Measurements from ENCODE around the gene CASP1.
"Not testable (repeated sequence)": the region's sequence is repeated elsewhere in the genome, so short reads cannot be mapped to it uniquely, and the experiment has no call there.

CASP1 gene

GRCh38 chr11:105046898-105047579, 12.1 kb upstream of the CASP1 start:
- no peak for TF ChIP-seq GATA3 (IDR thresholded peaks at IDR 0.05; ENCODE audit: low read depth, low read length)
- TF ChIP-seq GATA2 (IDR thresholded peaks at IDR 0.05; ENCODE audit: low read depth, low read length), result no peak

GRCh38 chr11:105045676-105046296, 10.8 kb upstream of the CASP1 start:
- TF ChIP-seq GATA3 (IDR thresholded peaks at IDR 0.05; ENCODE audit: low read depth, low read length) (no peak), GATA2 (IDR thresholded peaks at IDR 0.05; ENCODE audit: low read depth, low read length) (no peak)

GRCh38 chr11:105044557-105045524, 9.9 kb upstream of the CASP1 start, which contains the start of gene CARD16:
Gene CARD16 (minus strand): TSS chr11:105045335. CDS start chr11:105045297, 38 bp downstream.
- TF ChIP-seq GATA2, GATA3 (IDR thresholded peaks at IDR 0.05; ENCODE audit: low read depth, low read length): not testable (repeated sequence)

GRCh38 chr11:105042178-105042577, 7.2 kb upstream of the CASP1 start:
- TF ChIP-seq GATA2 (IDR thresholded peaks at IDR 0.05; ENCODE audit: low read depth, low read length) (no peak), GATA3 (IDR thresholded peaks at IDR 0.05; ENCODE audit: low read depth, low read length) (no peak)

- no peak for TF ChIP-seq GATA2 (IDR thresholded peaks at IDR 0.05; ENCODE audit: low read depth, low read length)
- no peak for TF ChIP-seq GATA3 (IDR thresholded peaks at IDR 0.05; ENCODE audit: low read depth, low read length)
Measured at GRCh38 chr11:105040703-105041102, 5.8 kb upstream of the CASP1 start.

GRCh38 chr11:105033781-105034180, 1.2 kb downstream of the CASP1 start:
- TF ChIP-seq GATA3 (IDR thresholded peaks at IDR 0.05; ENCODE audit: low read depth, low read length), result no peak
- no peak for TF ChIP-seq GATA2 (IDR thresholded peaks at IDR 0.05; ENCODE audit: low read depth, low read length)

- no peak for TF ChIP-seq GATA3 (IDR thresholded peaks at IDR 0.05; ENCODE audit: low read depth, low read length)
- no peak for TF ChIP-seq GATA2 (IDR thresholded peaks at IDR 0.05; ENCODE audit: low read depth, low read length)
Measured at GRCh38 chr11:105033343-105033742, 1.6 kb downstream of the CASP1 start.

GRCh38 chr11:105032495-105032894, 2.4 kb downstream of the CASP1 start:
- TF ChIP-seq GATA3 (IDR thresholded peaks at IDR 0.05; ENCODE audit: low read depth, low read length), result no peak
- no peak for TF ChIP-seq GATA2 (IDR thresholded peaks at IDR 0.05; ENCODE audit: low read depth, low read length)

- no peak for TF ChIP-seq GATA3 (IDR thresholded peaks at IDR 0.05; ENCODE audit: low read depth, low read length)
- no peak for TF ChIP-seq GATA2 (IDR thresholded peaks at IDR 0.05; ENCODE audit: low read depth, low read length)
Measured at GRCh38 chr11:105027678-105028077, 7.3 kb downstream of the CASP1 start.

- TF ChIP-seq GATA2 (IDR thresholded peaks at IDR 0.05; ENCODE audit: low read depth, low read length) (no peak), GATA3 (IDR thresholded peaks at IDR 0.05; ENCODE audit: low read depth, low read length) (no peak)
Measured at GRCh38 chr11:105024394-105024793, 10.6 kb downstream of the CASP1 start.

GRCh38 chr11:105023003-105023402, 11.9 kb downstream of the CASP1 start, which contains the start of gene CASP5:
Gene CASP5 (minus strand): TSS chr11:105023168. CDS start chr11:105023136, 32 bp downstream.
- TF ChIP-seq GATA2 (IDR thresholded peaks at IDR 0.05; ENCODE audit: low read depth, low read length) (no peak), GATA3 (IDR thresholded peaks at IDR 0.05; ENCODE audit: low read depth, low read length) (no peak)

GRCh38 chr11:105022527-105022926, 12.4 kb downstream of the CASP1 start:
- TF ChIP-seq GATA3 (IDR thresholded peaks at IDR 0.05; ENCODE audit: low read depth, low read length) (no peak), GATA2 (IDR thresholded peaks at IDR 0.05; ENCODE audit: low read depth, low read length) (no peak)

GRCh38 chr11:105007463-105007862, 27.5 kb downstream of the CASP1 start:
- TF ChIP-seq GATA3 (IDR thresholded peaks at IDR 0.05; ENCODE audit: low read depth, low read length) (no peak), GATA2 (IDR thresholded peaks at IDR 0.05; ENCODE audit: low read depth, low read length) (no peak)

GRCh38 chr11:105005451-105005845, 29.5 kb downstream of the CASP1 start:
- TF ChIP-seq GATA3 (IDR thresholded peaks at IDR 0.05; ENCODE audit: low read depth, low read length), result peak; percentile 92
- TF ChIP-seq GATA2 (IDR thresholded peaks at IDR 0.05; ENCODE audit: low read depth, low read length), result peak; percentile 94
